ENCODE measurements around the gene TMCC2.

TMCC2 gene

DNA sequence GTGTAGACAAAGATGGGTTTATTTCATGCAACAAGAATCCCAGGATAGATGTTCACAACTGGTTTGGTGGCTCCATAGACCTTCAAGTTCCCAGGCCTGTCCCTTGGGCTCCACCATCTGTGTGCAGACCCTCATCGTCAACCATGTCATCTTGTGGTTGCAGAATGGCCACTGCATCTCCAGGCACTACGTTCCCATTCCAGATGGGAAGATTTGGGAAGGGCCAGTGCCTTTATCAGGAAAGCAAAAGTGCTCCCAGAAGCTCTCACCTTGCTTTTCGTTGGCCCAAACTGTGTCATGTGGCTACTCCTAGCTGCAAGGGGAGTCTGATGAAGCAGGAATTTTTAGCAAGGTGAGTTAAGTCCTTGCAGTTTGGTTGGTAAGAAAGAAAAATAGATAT is 12.8 kb downstream of the TMCC2 start:
- DNase-seq (ENCODE audit: low read depth, low spot score) = no peak

DNA sequence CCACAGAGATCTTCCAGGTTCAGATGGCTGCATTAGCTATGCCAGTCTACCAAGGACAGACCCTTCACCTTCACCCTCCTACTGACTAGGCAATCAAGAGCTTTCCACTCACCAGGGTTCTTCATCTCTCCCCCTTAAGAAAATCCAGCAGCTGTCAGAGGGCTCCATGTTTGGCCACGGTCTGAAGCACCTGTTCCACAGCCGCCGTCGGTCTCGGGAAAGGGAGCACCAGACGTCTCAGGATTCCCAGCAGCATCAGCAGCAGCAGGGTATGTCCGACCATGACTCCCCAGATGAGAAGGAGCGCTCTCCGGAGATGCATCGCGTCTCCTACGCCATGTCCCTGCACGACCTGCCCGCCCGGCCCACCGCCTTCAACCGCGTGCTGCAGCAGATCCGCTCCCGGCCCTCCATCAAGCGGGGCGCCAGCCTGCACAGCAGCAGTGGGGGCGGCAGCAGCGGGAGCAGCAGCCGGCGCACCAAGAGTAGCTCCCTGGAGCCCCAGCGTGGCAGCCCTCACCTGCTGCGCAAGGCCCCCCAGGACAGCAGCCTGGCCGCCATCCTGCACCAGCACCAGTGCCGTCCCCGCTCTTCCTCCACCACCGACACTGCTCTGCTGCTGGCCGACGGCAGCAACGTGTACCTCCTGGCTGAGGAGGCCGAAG is 13.8 kb downstream of the TMCC2 start:
- no peak for DNase-seq (ENCODE audit: low read depth, low spot score)

DNA sequence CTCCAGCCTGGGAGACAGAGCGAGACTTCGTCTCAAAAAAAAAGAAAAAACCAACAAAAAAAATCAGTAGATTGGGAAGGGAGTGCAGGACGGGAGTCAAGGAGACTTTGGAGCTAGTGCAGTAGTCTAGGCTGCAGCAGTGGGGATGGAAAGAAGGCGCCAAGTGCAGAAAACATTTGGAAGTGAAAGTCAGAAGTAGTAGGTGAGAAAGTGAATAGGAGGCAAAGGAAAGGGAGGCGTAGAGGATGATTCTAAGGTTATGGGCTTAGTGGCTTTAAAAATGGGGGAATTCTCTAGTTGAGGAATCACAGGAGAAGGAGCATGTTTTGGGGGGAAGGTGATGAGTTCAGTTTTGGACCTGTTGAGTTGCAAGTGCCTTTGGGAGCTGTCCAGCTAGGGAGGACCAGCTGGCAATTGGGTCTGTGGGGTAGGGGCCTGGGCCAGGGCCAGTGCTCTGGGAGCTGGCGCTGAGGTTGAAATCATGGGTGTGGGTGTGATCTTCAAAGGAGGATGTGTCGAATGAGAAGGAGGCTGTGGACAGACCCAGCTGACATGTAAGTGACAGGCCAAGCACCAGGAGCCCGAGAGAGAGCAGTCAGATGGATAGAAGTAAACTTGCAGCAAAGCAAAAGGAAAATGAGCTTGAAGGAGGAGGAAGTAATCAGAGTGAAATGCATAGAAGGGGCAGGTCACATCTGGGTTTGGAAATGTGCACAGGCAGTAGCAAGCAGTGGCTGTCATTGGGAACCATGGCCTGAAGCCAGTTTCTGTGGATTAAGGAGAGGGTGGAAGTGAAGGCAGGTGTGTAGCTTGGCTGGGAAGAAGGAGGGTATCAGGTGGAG is 15.8 kb downstream of the TMCC2 start:
- no peak for DNase-seq (ENCODE audit: low read depth, low spot score)

DNA sequence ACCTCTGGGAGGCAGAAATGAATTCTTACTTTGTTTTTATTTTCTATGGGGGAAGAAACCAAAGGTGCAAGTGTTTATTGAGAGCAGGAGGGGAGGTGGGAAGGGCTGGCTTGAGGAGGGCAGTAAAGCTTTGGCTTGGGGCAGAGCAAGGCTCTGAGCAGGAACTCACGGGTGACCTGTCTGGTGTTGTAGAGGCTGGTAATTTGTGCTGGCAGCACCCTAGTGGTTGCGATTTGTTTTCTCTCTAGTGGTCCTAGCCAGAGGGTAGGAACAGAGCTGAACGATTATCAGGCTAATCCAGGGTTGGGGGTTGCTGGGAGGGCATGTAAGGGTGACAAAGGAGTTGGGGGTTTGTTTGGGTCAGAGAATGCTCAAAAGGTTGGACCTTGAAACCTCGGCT is 16.6 kb downstream of the TMCC2 start:
- DNase-seq (ENCODE audit: low read depth, low spot score) = no peak

DNA sequence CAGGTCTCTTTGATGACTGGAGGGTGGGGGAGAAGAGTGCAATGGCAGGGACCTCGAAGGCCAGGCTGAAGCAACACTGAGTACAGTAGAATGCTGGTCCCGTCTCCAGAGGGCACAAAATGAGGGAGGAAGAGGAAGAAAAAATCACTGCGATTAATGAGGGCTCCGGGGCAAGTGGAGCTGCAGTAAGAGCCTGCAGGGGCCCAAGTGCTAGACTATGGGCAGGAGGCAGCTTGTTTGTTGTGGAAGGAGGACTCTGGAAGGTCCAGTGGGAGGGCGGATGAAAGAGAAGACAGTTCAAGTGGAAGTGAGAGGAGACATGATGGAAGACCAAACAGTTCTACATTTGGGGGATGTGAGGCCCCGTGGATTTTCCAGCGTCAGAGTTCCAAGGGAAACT is 17.4 kb downstream of the TMCC2 start:
- DNase-seq (ENCODE audit: low read depth, low spot score) = no peak

DNA sequence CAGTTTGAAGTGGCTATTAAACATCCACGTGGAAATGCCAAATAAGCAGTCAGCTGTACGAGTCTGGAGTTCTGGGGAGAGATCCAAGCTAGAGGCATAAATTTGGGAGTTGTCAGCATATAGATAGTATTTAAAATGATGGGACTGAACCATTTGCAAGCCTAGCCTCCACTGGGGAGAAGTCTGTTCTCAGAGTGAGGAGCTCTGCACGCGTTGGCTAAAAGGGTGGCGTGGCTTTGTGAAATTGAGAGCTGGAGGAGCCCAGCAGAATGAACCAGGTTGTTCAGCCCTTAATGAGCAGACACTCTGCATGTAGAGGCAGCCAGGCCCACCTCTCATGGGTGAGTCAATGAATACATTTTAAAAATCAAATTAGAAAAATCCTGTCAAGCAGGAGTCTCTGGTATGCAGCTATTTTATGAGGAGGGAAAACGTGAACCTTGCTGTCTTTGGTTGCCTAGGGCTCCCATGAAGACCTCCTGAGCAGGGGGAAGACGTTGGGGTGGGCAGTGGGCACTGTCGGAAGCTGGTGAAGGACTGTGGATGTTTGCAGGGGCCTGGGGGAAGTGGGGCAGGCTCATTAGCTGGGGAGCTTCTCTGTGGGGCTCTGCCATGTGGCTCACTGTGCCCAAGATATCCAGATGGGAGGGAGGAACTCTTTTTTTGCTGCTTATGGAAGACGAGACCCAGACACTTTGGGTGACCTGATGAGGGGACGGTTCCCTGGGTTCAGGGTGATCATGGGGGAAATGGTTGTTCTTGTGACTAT is 18.8 kb downstream of the TMCC2 start:
- DNase-seq (ENCODE audit: low read depth, low spot score) = no peak

DNA sequence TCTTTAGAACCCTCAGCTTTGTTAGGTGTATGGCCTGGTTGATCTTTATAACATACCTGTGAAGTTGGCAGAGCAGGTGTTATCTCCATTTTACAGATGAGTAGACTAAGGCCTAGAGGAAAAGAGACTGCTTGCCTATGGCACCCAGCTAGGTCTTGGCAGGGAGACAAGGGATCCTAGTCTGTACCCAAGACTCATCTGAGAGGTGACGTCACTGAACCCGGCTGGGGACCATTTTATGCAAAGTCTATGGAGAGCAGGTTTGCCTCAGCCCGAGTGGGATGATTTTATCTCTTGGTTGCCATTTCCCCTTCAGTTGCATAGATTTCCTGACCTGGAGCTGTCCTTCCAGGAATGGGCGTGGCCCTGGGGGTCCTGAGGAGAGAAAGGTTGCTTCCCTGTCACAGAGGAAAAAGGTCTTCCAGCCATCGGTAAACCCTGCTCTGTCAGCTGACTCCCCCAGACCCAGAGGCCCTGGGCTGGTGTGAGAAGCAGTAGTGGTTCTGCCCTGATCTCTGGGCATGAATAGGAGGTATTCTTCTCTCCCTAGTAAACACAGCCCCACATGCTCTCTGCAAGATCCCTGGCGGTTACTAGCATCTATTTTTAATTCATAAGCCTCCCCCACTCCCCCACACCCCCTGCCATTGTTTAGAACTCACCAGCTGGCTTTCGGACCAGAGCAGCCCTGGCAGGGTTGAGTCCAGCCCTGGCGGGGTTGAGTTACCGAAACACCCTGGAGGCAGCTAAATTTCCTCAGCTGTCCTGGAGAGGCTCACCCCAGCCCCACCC is 19.6 kb downstream of the TMCC2 start:
- no peak for DNase-seq (ENCODE audit: low read depth, low spot score)

DNA sequence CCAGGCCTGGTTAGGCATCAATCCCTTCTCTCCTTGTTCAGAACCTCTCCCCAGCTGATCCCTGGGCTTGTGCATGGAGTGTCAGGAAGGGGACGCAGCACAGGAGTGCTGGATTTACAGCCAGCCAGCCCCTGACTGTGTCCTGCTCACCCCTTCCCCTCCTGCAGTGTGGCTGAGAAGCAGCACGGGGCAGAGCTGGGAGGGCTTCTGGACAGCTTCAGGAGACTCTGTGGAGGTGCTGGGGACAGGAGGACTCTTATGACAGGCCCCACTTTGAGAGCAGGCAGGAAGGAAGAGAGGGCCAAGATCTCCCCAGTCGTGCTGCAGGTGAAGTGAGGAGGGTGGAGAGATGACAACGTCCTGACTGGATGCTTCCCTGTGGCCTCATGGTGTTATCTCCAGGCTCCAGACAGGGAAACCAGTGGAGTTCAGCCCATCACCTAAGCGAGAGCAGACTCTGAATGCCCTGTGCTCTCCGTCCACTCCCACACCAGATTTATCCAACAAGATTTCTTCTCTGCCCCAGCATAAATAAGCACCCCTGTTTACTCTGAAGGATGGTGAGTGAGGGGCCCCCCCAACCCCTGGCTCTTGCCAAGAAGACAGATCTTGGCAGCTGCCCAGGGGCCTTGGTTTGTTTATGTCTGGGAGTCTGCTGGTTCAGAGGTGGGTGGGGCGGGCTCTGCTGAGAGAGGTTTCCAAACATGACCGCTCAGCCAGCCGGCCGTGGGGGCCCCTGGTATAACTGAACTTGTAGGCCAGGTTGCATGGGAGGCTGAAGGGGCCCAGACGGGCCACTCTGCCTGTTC is 21.3 kb downstream of the TMCC2 start:
- no peak for DNase-seq (ENCODE audit: low read depth, low spot score)

DNA sequence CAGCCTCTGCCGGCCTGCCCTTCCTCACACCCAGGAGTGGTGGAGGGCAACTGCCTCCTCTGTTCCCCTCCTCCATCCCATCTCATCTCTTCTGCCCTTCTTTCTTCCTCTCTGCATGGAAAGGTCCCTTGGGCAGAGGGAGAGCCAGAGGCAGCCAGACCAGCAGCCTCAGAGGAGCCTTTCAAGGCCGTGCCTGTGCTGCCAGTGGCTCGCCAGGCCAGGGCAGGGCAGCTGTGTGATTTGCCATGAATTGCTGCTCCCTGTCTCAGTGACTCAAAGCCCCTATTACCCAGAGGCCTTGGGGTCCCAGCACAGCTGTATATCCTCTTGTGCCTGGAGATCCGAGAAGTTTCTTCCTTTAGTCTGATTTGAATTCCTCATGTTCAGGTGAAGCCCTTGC is 21.9 kb downstream of the TMCC2 start:
- DNase-seq (ENCODE audit: low read depth, low spot score) = no peak

DNA sequence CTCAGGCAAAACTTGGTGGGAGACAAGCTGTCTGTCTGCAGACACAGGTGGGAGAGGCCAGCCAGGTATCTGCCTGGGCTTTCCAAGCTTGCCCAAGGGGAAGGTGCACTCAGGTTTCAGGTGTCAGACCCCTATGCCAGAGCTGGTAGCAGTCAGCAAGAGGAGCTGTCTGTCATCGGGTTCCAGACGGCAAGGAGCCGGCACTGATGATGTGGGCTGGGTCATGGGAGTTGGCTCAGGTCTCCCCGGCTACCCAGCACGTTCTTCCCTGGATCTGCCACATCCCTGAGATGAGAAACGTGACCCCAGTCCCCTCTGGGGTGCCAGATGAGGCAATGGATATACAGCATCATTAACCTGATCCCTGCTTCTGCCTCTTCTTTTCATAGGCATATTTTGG is 23.0 kb downstream of the TMCC2 start:
- DNase-seq (ENCODE audit: low read depth, low spot score) = no peak

DNA sequence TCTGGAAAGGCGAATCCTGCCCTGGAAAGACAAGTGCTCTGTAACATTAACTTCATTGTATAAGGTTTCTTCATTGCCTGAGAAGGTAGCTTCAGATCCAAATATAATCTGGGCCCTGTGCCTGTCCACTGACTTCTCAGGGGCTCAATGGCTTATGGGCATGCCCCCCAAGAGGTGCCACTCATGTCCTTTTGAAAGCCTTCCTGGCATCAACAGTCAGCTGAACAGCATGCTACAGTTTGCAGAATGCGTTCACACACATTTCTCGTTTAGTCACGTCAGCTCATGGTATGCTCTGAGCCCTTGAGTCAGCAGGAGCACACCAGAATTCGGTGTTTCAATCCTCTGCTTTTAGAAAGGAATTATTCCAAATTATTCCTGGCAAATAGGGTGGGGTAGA is 23.8 kb downstream of the TMCC2 start:
- DNase-seq (ENCODE audit: low read depth, low spot score) = no peak

DNA sequence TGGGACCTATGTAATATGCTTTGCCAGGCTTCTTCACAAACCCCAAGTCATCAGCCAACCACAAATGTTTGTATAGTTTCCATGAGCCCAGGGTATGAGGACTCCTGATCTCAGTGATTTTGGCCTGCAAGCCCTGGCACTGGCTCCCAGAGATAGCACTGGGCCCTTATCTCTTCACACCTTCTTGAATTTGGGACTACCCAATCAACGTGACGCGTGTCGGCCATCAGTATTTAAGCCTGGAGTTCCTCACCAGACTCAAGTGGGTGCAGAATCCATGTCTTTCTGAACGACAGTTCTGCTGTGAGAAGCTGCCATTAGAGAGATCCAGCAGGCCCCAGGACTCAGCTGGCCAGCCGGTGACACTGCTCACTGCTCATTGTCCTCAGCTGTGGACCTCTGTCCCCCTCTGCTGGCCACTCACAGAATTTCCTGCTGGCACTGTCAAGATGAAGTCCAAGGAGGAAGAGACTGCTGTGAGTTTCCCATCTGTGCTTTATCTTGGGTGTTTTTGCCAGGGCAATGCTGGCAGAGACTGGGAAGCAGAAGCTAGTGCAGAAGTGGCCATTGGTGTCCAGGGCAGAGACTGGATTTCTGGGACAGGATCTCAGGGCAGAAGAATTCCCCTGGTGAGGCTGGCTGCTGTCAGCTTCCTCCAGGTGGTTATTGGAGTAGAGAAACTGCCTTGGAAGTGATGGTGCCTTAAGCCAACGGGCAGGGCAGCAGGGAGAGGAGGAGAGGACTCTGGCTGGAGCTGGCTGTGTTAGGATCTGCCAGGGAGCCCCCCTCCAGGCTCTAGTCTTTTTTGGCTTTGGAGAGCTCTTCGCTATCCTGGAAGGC is 28.4 kb downstream of the TMCC2 start:
- DNase-seq (ENCODE audit: low read depth, low spot score) = peak; percentile 83

DNA sequence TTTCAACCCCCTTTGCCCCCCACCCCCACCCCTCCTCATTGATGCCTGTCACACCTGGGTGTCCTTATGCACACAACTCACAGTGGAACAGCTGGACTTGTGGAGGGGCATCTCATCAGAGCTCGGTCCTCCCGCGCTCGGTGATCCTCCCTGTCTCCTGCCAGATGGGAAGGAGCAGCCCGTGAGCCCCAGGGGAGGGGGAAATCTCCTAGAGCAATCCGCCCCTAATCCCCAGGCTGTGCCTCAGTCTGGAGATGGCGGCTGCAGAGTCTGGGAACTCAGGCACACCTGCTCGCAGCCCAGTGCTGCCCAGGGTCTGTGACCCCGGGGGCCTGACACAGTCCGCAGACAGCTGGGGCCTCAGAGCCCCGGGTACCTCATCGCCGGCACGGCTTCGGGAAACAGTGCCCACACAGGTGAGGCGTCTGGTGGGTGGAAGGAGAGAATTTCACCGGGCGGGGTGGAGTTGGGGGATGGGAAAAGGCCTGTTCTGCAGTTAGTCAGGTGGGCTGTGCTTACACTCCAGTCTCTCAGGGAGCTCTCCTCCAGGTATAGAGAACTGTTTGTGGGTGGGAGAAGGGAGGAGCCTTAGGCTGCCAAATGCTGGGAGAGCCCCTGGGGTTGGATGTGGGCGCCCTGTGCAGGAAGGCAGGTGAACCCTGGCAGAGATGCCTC is 29.3 kb downstream of the TMCC2 start:
- DNase-seq (ENCODE audit: low read depth, low spot score) = no peak

DNA sequence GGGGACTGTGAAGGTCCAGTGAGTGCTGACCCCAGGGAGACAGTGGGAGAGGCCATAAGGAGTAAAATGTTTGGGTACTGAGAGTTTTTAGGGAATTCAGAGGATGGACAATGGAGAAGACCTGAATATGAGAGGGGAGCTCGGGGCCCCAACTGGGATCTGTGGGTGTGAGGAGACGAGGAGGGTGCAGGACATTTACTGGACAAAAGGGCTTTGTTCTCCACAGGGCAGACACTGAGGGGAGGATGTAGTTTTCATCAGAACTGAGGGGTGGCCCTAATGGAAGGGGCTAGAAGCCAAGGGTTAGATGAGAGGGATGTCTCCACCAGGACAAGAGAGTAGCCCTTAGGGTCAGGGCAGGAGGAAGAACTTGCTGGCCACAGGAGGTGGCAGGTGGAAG is 30.0 kb downstream of the TMCC2 start:
- DNase-seq (ENCODE audit: low read depth, low spot score) = no peak

DNA sequence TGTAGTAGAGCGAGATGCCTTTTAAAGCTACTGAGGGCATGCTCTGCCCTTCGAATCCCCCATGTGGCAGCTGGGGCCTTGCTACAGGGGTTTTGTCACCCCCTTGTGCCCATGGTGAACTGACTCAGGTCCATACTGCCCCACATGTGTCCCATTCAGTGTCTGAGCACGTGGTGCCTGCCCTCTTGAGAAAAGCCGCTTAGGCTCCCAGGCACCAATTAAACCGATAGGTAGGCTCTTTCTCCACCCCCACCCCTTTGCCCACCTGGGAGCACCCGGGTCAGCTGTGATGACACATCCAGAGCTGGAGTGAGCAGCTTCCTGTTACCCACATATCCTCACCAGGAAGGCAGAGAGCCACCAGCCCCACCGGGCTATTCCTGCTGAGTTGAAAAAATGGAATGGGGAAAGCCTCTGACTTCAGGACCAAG is 30.5 kb downstream of the TMCC2 start:
- no peak for DNase-seq (ENCODE audit: low read depth, low spot score)

DNA sequence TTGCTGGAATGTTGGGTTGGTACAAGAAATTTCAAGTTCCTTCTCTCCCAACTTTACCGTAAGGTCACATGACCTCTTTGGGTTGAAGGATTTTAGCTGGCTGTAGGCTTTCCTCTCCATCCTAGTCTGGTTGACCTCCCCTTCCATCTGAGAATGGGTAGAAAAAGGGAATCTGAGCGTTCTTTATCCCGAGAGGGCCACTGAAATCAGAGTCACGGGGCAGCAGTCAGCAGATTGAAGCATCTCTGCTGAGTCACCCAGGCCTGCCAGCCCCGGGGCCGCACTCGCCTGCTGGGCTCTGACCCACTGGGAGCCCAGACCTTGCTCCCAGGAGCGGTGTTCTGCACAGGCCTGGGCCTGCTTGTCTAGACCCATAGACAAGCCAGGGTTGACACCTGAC is 31.0 kb downstream of the TMCC2 start:
- DNase-seq (ENCODE audit: low read depth, low spot score) = peak; percentile 67

DNA sequence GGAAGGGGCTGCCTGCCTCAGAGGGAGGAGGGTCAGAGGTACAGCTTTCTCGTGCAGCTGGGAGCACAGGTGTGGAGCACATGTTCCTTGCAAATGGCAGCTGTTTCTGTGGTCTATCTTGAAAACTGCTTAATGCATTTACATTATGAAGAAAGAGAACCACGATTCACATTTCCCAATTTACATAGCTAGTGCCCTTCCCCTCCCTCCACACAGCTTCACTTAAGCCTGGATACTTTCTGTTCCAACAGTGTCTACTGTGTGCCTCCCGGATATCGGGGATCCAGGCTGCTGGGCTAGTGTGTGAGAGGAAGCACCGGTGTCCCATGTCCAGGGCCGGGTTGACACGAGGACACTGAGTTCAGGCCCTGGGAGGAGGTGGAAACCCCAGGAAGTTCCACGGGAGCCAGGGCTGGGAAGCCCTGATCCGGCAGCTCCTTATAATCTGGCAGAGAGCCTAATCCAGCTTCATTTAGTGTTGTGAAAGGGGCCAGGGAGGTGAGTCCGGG is 31.6 kb downstream of the TMCC2 start:
- DNase-seq (ENCODE audit: low read depth, low spot score) = no peak

DNA sequence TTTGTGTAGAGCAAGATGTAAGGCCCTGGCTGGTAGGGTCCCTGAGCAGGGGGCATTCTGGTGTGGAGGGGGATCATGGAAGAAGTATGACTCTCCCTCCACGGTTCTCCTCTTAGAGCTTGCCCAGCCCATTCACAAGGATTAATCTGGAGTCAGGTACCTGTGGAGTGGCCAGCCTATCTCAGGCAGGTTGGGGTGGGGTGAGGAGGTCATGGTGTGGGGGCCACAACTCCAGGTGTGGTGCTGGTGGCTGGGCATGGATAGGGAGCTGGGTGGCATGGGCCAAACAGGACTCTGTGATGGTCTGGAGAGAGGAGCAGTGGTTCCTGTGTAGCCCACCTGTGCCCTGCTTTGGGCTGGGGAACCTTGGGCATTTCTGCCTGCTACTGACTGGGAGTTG is 32.3 kb downstream of the TMCC2 start:
- DNase-seq (ENCODE audit: low read depth, low spot score) = no peak
